Endodermal cell (in vitro differentiated cells): ENCODE data around the gene CLN6. TPM values are rescaled to one million over a fixed set of nuclear protein-coding genes. Genes with fewer than 3 reads are reported as not detected.

Source experiments
- DNase-seq: peaks from one replicate; pipeline ENCODE4 v3.0.0-alpha.2; 2017
- H3K27ac ChIP-seq: 2 replicates; pipeline ENCODE4 v1.5.1; 2013; ENCODE audit warnings: mild to moderate bottlenecking, low read depth, low read length, moderate library complexity
- H3K27me3 ChIP-seq: 2 replicates; pipeline ENCODE4 v1.6.1; 2013; ENCODE audit warnings: mild to moderate bottlenecking, low read length, moderate library complexity; ENCODE audit not compliant: insufficient read depth, control insufficient read depth, poor library complexity, severe bottlenecking
- H3K36me3 ChIP-seq: 2 replicates; pipeline ENCODE4 v1.7.0; 2013; ENCODE audit warnings: mild to moderate bottlenecking, low read length, moderate library complexity; ENCODE audit not compliant: control insufficient read depth, insufficient read depth
- H3K4me1 ChIP-seq: one replicate; pipeline ENCODE4 v1.7.0; 2013; ENCODE audit warnings: low read length; ENCODE audit not compliant: control insufficient read depth, insufficient read depth
- H3K4me3 ChIP-seq: 2 replicates; pipeline ENCODE4 v1.5.1; 2013; ENCODE audit warnings: mild to moderate bottlenecking, low read length, moderate library complexity
- H3K9ac ChIP-seq: 2 replicates; pipeline ENCODE4 v1.6.1; 2013; ENCODE audit warnings: mild to moderate bottlenecking, low read length, moderate library complexity; ENCODE audit not compliant: poor library complexity, severe bottlenecking; ENCODE audit errors: extremely low read depth
- H3K9me3 ChIP-seq: 2 replicates; pipeline ENCODE4 v1.6.1; 2013; ENCODE audit warnings: mild to moderate bottlenecking, low read length, moderate library complexity; ENCODE audit not compliant: control insufficient read depth
- H3K27ac Mint-ChIP-seq: 2 replicates; pipeline ENCODE4 v1.8.0; 2020; ENCODE audit warnings: mixed read lengths
- H3K27me3 Mint-ChIP-seq: 2 replicates; pipeline ENCODE4 v1.8.0; 2021; ENCODE audit warnings: mild to moderate bottlenecking, mixed read lengths; ENCODE audit not compliant: insufficient read depth
- H3K36me3 Mint-ChIP-seq: 2 replicates; pipeline ENCODE4 v1.8.0; 2020; ENCODE audit warnings: low read depth, mixed read lengths
- H3K4me1 Mint-ChIP-seq: 2 replicates; pipeline ENCODE4 v1.8.0; 2020; ENCODE audit warnings: mixed read lengths
- H3K4me3 Mint-ChIP-seq: 2 replicates; pipeline ENCODE4 v1.8.0; 2020; ENCODE audit warnings: mild to moderate bottlenecking, moderate library complexity, mixed read lengths
- H3K9me3 Mint-ChIP-seq: 2 replicates; pipeline ENCODE4 v1.8.0; 2020; ENCODE audit warnings: mild to moderate bottlenecking, mixed read lengths
- CTCF ChIP-seq: fragments of 200-600 bp; sonication (generic); conservative IDR thresholded peaks from 2 replicates; pipeline ENCODE4 v1.5.0; 2021; ENCODE audit warnings: antibody characterized with exemption, mild to moderate bottlenecking
- WGBS, 2 experiments: methylation state at CpG; one replicate each; pipeline versions ENCODE4 v1.1.5 to v1.1.7; 2013; ENCODE audit warnings: missing lambda C conversion rate in 2 of 2, mixed read lengths in 1 of 2; ENCODE audit not compliant: insufficient coverage in 1 of 2, insufficient read length in 1 of 2; 5-methylcytosine and 5-hydroxymethylcytosine counted together
- total RNA-seq, 2 donors: library from RNA; stranded (reverse); fragmentation: NEBNext Ultra II Directional in 1 of 2; extraction: Animal tissue kit (Norgen Biotek cat#: 25700) in 1 of 2; gene quantifications; 2 replicates in 1 of 2; 3 replicates in 1 of 2; pipeline ENCODE4 v1.2.1, GENCODE V29; 2021

CLN6 gene
- total RNA-seq, 2 donors from 2014 or later, result 51.6 to 59.6 TPM

GRCh38 chr15:68218331-68218730 lies 11.2 kb downstream of the CLN6 start:
- no peak overlapping the region for H3K9ac ChIP-seq
- Mint-ChIP-seq H3K9me3 (peaks cover 29% of the 10 kb centered on the region), H3K4me3 (no peak overlapping the region), H3K27ac (no peak overlapping the region), H3K27me3 (no peaks in the 10 kb centered on the region), H3K4me1 (no peaks in the 10 kb centered on the region), H3K36me3 (peaks cover 57% of the 10 kb centered on the region)
- no peaks in the 10 kb centered on the region for H3K4me1 ChIP-seq
- 96 to 100% methylated on average over 3 to 8 of the region's 8 CpGs for WGBS, 2 experiments
- no peaks in the 10 kb centered on the region for H3K27me3 ChIP-seq
- H3K36me3 ChIP-seq, result peaks cover 51% of the 10 kb centered on the region
- TF ChIP-seq CTCF, result no peak
- H3K9me3 ChIP-seq, result peaks cover 22% of the 10 kb centered on the region
- H3K4me3 ChIP-seq, result no peak overlapping the region
- DNase-seq, result peak; percentile 10
- H3K27ac ChIP-seq, result no peak overlapping the region

GRCh38 chr15:68217341-68217740 lies 12.2 kb downstream of the CLN6 start:
- WGBS, 2 experiments, result 95 to 100% methylated on average over 3 to 4 of the region's 4 CpGs
- Histone ChIP-seq H3K36me3 (peaks cover 47% of the 10 kb centered on the region), H3K27me3 (no peaks in the 10 kb centered on the region), H3K9ac (no peak overlapping the region), H3K4me1 (no peaks in the 10 kb centered on the region), H3K27ac (no peak overlapping the region), H3K4me3 (no peak overlapping the region), H3K9me3 (peaks cover 17% of the 10 kb centered on the region)
- H3K9me3 Mint-ChIP-seq, result peaks cover 19% of the 10 kb centered on the region
- peaks cover 47% of the 10 kb centered on the region for H3K36me3 Mint-ChIP-seq
- DNase-seq, result peak; percentile 13
- H3K4me1 Mint-ChIP-seq, result no peaks in the 10 kb centered on the region
- no peak overlapping the region for H3K27ac Mint-ChIP-seq
- no peak for TF ChIP-seq CTCF
- H3K27me3 Mint-ChIP-seq, result no peaks in the 10 kb centered on the region
- no peak overlapping the region for H3K4me3 Mint-ChIP-seq

GRCh38 chr15:68214838-68215254 lies 14.7 kb downstream of the CLN6 start:
- Histone ChIP-seq H3K9ac (no peak overlapping the region), H3K4me1 (no peaks in the 10 kb centered on the region), H3K36me3 (peaks cover 43% of the 10 kb centered on the region), H3K9me3 (peaks cover 10% of the 10 kb centered on the region), H3K27me3 (no peaks in the 10 kb centered on the region), H3K27ac (no peak overlapping the region), H3K4me3 (no peak overlapping the region)
- no peak for DNase-seq
- WGBS, 2 experiments, result 88 to 93% methylated on average over 5 to 6 of the region's 6 CpGs
- peaks cover under 1% of the 10 kb centered on the region for H3K9me3 Mint-ChIP-seq
- peaks cover 33% of the 10 kb centered on the region for H3K36me3 Mint-ChIP-seq
- no peak overlapping the region for H3K27ac Mint-ChIP-seq
- no peaks in the 10 kb centered on the region for H3K4me1 Mint-ChIP-seq
- H3K4me3 Mint-ChIP-seq, result no peak overlapping the region
- no peak for TF ChIP-seq CTCF
- no peaks in the 10 kb centered on the region for H3K27me3 Mint-ChIP-seq
